Fibroblast of lung (primary cell): ENCODE measurements around the gene NOVA1.

Experiments used
- EZH2 ChIP-seq: IDR thresholded peaks from 2 replicates; pipeline ENCODE4 v1.5.1; 2012; ENCODE audit warnings: low read length, control low read depth, mild to moderate bottlenecking; ENCODE audit errors: missing control alignments
- TF ChIP-seq, protein P1 (sequence below), 2 donors: IDR thresholded peaks in 1 of 2; conservative IDR thresholded peaks in 1 of 2; 1 replicate in 1 of 2; 2 replicates in 1 of 2; pipeline ENCODE4 v1.5.1; 2011 to 2012; ENCODE audit warnings: low read length in 2 of 2, control low read depth in 1 of 2, inconsistent platforms in 1 of 2, low read depth in 1 of 2, mild to moderate bottlenecking in 1 of 2

DNA sequence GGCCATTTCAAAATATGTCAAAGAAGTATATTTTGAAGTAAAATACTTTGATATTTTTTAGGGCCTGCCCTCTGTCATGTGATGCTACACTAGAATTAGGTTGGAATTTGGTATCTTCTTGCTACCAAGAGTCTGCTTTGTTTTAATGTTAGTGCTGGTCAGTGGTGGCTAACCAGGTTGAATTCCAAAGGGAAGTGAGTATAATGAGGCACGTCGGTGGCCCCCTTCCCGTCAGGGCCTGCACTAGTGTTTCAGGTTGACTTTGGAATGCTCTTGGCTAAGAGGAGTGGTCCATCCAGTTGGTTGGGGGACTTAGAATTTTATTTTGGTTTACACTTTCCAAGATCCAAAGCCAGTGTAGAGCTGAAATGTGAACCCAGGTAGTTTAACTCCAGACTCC, 185.4 kb downstream of the NOVA1 start:
- TF ChIP-seq, protein P1, sequence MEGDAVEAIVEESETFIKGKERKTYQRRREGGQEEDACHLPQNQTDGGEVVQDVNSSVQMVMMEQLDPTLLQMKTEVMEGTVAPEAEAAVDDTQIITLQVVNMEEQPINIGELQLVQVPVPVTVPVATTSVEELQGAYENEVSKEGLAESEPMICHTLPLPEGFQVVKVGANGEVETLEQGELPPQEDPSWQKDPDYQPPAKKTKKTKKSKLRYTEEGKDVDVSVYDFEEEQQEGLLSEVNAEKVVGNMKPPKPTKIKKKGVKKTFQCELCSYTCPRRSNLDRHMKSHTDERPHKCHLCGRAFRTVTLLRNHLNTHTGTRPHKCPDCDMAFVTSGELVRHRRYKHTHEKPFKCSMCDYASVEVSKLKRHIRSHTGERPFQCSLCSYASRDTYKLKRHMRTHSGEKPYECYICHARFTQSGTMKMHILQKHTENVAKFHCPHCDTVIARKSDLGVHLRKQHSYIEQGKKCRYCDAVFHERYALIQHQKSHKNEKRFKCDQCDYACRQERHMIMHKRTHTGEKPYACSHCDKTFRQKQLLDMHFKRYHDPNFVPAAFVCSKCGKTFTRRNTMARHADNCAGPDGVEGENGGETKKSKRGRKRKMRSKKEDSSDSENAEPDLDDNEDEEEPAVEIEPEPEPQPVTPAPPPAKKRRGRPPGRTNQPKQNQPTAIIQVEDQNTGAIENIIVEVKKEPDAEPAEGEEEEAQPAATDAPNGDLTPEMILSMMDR (conservative IDR thresholded peaks at IDR 0.05 in 1 of 2, IDR thresholded peaks at IDR 0.05 in 1 of 2; ENCODE audit: low read depth in 1 of 2, low read length in 2 of 2): no peak
- no peak for TF ChIP-seq EZH2
